ENCODE measurements around the gene LRRC37B.
"Not testable (repeated sequence)": the region's sequence is repeated elsewhere in the genome, so short reads cannot be mapped to it uniquely, and the experiment has no call there.

LRRC37B gene

DNA sequence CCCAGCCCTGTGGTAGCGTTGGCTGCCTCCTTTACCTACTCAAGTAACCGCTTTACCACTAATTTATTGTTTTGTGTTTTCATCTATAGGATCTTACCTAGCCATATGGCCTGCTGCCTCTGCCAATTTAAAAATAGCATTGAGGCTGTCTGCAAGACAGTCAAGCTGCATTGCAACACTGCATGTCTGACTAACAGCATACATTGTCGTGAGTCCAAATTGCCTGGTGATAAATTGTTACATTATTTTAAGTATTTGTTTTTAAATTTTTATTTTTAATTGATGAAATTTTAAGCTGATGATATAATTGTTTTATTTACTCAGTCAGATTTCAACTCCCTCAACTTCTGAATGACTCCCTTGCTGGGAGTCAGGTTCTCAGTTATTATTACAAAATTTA is 38.4 kb downstream of the LRRC37B start:
- DNase-seq, result not testable (repeated sequence)

DNA sequence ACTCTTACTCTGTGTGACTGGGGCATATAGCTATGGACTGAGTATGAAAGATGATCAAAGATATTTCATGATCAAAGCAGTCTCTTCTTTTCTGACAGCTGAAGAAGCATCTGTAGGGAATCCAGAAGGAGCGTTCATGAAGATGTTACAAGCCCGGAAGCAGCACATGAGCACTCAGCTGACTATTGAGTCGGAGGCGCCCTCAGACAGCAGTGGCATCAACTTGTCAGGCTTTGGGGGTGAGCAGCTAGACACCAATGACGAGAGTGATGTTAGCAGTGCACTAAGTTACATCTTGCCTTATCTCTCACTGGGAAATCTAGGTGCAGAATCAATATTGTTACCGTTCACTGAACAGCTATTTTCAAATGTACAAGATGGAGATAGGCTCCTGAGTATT is 40.5 kb downstream of the LRRC37B start:
- DNase-seq, result not testable (repeated sequence)

DNA sequence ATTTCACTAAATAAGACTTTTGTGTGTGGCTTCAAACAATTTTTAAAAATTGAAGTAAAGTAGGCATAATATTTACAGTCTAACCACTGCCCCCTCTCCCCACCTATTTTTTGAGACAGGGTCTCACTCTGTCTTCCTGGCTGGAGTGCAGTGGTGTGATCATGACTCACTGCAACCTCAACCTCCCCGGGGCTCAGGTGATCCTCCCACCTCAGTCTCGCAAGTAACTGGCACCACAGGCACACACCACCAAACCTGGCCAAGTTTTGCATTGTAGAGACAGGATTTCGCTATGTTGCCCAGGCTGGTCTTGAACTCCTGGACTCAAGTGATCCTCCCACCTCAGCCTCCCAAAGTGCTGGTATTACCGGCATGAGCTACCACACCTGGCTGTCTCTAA is 47.8 kb downstream of the LRRC37B start:
- DNase-seq, result not testable (repeated sequence)

- not testable (repeated sequence) for DNase-seq
Measured at GRCh38 chr17:32055425-32055824, 48.2 kb downstream of the LRRC37B start.

DNA sequence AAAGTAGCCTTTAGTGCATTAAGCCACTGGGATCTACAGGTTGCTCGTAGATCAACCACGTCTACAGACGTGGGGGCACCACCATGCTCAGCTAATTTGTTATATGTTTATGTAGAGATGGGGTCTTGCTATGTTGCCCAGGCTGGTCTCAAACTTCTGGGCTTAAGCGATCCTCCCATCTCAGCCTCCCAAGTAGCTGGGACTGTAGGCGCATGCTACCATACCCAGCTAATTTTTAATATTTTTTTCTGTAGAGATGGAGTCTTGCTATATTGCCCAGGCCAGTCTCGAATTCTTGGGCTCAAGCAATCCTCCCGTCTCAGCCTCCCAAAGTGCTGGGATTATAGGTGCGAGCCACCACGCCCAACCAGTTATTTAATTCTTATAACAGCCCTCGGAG is 49.3 kb downstream of the LRRC37B start:
- not testable (repeated sequence) for DNase-seq

- not testable (repeated sequence) for DNase-seq
Measured at GRCh38 chr17:32057460-32058105, 50.4 kb downstream of the LRRC37B start.

- not testable (repeated sequence) for DNase-seq
Measured at GRCh38 chr17:32060695-32061094, 53.5 kb downstream of the LRRC37B start.

- DNase-seq, result not testable (repeated sequence)
Measured at GRCh38 chr17:32061840-32062239, 54.7 kb downstream of the LRRC37B start.

DNA sequence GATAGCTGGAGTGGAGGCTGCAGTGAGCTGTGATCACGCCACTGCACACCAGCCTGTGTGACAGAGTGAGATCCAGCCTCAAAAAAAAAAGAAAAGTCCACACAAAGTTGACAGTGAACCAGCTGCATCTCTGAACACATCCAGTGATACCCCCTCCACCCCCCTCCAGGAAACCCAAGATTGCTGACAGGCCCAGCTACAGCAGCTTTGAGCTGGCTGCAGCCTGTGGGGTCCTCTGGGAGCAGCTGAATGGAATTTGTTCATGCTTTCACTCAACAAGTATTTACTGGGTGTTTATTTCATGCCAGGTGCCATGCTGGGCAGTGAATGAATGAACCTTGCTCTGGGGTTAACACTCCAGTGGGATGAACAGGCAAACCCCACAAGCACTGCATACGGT is 56.9 kb downstream of the LRRC37B start:
- DNase-seq, result not testable (repeated sequence)

DNA sequence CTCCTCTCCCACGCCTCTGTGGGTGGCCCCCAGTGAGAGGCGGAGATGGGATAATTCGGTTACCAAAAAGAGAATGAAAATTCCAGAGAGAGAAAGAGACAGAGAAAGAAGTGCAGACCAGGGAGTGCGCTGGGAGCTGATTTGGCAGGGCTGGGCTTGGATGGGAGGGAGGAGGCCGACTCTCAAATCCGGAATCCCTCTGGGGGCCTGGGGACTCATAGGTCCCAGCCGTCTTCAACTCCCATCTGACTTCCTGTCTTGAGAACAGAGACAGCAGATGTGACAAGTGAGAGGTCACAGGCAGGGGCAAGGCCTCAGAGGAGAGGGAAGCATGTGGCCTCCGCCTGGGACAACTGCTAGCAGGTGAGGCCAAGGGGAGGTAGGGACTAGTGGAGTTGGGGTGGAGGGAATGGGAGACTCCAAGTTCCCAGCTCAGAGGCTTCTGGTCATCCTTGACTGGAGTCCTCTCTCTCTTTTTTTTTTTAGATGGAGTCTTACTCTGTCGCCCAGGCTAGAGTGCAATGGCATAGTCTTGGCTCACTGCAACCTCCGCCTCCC is 59.0 kb downstream of the LRRC37B start:
- not testable (repeated sequence) for DNase-seq

GRCh38 chr17:32066863-32067642 is 59.9 kb downstream of the LRRC37B start:
- not testable (repeated sequence) for DNase-seq

DNA sequence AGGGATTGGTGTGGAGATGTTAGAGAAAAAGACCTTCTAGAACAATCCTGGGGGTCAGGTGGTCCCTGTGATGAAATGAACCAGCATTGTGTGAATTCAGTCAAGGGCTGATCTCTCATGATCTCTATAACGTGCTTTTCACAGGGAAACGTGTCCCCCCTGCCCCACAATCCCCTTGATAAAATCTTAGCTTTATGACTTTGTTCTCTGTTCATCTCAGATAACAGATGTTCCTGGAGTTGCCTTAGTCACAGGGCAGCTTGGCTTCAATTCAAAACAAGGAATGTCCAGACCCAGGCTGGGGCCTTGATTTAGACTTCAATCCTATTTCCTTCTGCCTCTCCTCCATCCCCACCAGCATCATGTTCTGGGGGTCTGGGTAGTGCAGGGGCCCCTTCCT is 61.9 kb downstream of the LRRC37B start:
- DNase-seq, result not testable (repeated sequence)

- not testable (repeated sequence) for DNase-seq
Measured at GRCh38 chr17:32071961-32072360, 64.8 kb downstream of the LRRC37B start.

GRCh38 chr17:32073131-32073530 is 65.9 kb downstream of the LRRC37B start:
- DNase-seq, result not testable (repeated sequence)

- DNase-seq, result peak; percentile 30
Measured at GRCh38 chr17:32079753-32080152, 72.6 kb downstream of the LRRC37B start.

GRCh38 chr17:32083550-32083979 is 76.4 kb downstream of the LRRC37B start:
- DNase-seq, result not testable (repeated sequence)

- DNase-seq, result not testable (repeated sequence)
Measured at GRCh38 chr17:32084003-32084941, 77.1 kb downstream of the LRRC37B start.

GRCh38 chr17:32084942-32085829 is 78.0 kb downstream of the LRRC37B start:
- not testable (repeated sequence) for DNase-seq

- DNase-seq, result not testable (repeated sequence)
Measured at GRCh38 chr17:32086833-32087232, 79.7 kb downstream of the LRRC37B start.

DNA sequence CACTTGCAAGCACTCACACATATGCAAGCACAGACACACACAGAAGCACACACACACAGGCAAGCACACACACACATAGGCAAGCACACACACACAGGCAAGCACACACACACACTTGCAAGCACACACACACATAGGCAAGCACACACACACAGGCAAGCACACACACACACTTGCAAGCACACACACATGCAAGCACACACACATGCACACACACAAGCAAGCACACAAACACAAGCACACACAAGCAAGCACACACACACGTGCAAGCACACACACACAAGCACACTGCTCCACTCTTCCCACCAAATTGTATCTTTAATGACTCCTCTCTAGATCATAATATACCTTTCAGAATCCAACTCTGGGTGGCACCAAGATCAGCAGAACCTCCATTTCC is 84.9 kb downstream of the LRRC37B start:
- not testable (repeated sequence) for DNase-seq

- DNase-seq, result no peak
Measured at GRCh38 chr17:32099686-32100085, 92.5 kb downstream of the LRRC37B start.

DNA sequence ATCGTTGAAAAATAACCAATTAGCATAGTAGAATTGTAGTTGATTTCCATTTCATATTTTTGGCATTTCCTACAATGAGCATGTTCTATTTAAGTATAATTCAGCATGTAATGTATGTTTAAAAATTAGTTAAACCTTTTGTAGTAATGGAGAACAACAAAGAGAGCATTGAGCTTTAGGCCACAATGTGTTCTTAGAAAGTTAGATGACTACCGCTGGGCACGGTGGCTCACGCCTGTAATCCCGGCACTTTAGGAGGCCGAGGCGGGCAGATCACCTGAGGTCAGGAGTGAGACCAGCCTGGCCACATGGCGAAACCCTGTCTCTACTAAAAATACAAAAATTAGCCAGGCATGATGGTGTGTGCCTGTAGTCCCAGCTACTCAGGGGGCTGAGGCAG is 93.1 kb downstream of the LRRC37B start:
- DNase-seq, result not testable (repeated sequence)
